MM.1S (cell line): ENCODE results near the gene HOXD1.

ENCODE experiments used
- CTCF ChIP-seq: fragments of 300-600 bp; sonication (generic); IDR thresholded peaks from 2 replicates; pipeline ENCODE4 v1.5.1; 2016; ENCODE audit warnings: antibody characterized with exemption, low read length, mixed read lengths
- EZH2 ChIP-seq: fragments of 300-600 bp; sonication (generic); optimal IDR thresholded peaks from 2 replicates; pipeline ENCODE3; 2017; ENCODE audit warnings: low read depth, mild to moderate bottlenecking, antibody characterized with exemption, low read length, mixed read lengths

- TF ChIP-seq EZH2: no peak
- no peak for TF ChIP-seq CTCF
These were observed 45.7 kb downstream of the HOXD1 start for GRCh38 chr2:176234156-176234555.
